GM18858 (cell line): ENCODE data around the gene MBD5.
"Not testable (repeated sequence)": the region's sequence is repeated elsewhere in the genome, so short reads cannot be mapped to it uniquely, and the experiment has no call there.

Experiments used
- ATAC-seq: cut with Tn5 transposase; IDR thresholded peaks from one replicate; pipeline ENCODE4 v1.9.1; 2021; ENCODE audit not compliant: unreplicated experiment

MBD5 gene

DNA sequence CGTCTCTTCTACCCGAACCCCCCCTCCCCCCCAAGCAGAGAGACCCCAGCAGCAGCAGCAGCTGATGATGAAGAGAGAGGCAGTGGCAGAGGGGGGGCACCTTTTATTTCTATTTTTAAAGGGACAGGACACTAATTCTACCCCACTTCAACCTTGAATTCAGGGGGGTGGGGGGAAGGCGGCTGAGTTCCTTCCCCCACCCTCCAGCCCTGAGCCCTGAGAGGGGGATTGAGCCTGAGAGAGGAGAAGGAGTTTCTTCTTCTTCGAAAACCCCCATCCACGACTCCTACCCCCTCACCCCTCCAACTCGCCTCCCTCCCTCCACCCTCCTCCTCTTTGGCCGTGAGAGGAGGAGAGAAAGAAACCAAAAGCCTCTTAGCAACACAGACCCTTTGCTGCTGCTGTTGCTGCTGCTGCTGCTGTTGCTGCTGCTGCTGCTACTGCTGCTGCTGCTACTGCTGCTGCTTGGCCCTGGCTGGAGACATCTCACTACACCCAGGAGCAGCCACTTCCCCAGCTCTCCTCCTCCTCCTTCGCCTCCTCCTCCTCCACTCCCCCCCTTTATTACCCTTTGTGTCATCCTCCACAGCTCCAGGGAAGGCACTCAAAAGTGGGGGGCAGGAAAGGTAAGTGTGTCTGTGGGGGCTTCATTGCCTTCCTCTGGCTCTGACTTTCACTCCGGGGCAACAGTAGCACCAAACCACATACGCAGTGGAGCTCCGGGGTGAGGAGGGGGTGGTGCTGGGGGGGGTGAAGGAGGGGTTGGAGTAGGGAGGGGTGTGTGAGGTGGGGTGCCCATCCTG is at the start of gene MBD5:
MBD5 (plus strand) TSS at position 33 of the 803 bp plus-strand sequence.
- ATAC-seq: peak; percentile 12

DNA sequence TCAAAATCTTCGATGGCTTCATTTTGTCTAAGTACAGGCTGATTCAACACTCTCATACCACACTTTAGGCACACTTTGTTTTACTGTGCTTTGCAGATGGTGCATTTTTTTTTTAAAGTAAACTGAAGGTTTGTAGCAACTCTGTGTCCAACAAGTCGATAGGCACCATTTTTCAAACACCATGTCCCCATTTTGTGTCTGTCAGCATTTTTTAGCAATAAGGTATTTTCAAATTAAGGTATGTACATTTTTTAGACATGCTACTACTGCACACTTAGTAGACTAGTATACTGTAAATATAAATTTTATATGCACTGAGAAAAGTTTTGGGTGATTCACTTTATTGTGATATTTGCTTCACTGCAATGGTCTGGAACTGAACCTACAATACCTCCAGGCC is 44.8 kb upstream of the MBD5 start:
- ATAC-seq: no peak

DNA sequence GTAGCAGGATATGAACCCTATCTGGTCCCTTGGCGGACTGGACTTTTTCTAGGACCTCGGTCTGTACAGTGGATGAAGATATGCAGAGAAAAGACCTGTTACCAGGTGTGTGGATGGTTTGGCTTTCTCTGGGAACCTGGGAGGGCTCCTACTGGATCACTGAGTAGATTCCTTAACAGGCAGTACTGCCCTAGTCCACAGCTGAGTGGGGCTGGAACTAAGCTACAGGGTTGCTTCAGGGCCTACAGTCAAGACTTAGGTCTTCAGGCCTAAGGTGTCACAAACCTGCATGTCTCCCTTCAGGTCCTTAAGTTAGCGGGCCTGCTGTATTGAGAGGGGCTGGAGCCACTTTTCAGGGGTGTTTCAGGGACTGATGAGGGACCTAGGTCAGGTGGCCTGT is 43.2 kb upstream of the MBD5 start:
- no peak for ATAC-seq

DNA sequence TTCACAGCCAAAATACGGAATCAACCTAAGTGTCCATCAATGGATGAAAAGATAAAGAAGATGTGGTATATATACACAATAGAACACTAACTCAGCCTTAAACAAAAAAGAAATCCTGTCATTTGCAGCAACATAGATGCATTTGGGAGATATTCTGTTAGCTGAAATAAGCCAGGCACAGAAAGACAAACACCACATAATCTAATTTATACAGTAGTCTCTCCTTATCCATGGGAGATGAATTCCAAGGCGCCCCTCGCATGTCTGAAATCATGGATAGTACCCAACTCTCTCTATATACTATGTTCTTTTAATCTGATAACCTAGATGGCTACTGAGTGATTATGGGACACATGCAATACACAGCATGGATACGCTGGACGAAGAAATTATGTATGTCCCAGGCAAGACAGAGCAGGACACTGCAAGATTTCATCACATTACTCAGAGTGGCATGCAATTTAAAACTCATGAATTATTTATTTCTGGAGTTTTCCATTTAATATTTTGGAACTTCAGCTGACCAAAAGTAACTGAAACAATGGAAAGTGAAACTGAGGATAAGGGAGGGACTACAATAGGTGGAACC is 39.9 kb upstream of the MBD5 start:
- no peak for ATAC-seq

DNA sequence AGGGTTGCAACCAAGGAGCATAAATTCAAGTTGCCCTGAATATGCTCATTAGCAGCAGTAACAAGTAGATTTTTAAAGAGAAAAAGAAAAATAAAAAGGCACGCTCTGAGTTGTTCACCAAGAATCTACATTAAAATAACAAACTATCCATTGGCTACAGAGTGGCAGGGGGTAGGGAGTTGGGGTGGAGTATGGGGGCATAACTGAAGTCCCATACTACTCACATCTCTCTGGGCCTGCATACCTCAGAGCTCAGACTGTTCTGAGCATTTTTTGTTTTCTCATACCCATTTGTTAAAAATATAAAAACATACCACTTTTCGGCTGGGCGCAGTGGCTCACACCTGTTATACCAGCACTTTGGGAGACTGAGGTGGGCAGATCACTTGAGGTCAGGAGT is 31.8 kb upstream of the MBD5 start:
- no peak for ATAC-seq

DNA sequence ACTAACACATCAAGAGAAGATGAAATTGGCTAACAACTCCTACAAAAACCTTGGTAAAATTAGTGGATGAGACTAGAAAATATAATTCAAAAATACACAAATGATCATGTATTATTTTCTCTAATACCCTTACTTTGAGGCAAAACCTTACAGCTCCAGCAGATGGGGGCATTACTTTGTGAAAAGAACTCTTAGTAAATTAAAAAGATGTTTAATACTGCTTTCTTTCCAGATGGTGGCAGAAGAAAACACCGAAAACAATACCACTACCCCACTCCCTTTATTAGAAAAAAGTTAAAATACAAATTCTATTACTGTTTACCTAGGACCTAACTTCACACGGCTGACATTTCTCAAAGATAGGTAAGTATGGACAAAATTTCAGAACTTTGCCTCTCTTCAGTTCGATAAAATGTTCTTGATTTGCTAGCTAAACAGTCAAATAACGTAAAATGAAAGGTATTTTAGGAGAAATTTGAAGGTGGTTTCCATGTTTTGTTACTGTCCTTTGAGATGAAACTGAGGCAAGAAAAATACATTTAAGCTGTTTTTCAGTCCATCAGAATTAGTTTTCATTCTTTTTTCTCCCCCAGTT is 31.0 kb upstream of the MBD5 start:
- peak; percentile 85 for ATAC-seq

DNA sequence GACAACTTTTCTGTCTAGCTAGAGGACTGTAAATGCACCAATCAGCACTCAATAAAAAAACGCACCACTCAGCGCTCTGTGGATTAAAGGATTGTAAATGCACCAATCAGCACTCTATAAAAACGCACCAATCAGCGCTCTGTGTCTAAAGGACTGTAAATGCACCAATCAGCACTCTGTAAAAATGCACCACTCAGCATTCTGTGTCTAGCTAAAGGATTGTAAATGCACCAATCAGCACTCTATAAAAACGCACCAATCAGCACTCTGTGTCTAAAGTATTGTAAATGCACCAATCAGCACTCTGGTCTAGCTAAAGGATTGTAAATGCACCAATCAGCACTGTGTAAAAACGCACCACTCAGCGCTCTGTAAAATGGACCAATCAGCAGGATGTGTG is 25.9 kb upstream of the MBD5 start:
- not testable (repeated sequence) for ATAC-seq

DNA sequence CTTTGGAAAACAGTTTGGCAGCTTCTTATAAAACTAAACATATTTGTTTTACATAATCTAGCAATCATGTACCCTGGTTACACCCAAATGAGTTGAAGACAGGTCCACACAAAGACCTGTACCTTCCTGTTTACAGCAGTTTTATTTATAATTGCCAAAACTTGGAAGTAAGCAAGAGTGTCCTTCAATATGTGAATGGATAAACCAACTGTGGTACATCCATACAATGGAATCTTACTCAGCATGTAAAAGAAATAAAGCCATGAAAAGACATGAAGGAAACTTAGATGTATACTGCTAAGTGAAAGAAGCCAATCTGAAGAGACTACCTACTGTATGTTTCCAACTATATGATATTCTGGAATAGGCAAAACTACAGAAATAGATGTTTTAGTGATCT is 24.1 kb upstream of the MBD5 start:
- no peak for ATAC-seq

DNA sequence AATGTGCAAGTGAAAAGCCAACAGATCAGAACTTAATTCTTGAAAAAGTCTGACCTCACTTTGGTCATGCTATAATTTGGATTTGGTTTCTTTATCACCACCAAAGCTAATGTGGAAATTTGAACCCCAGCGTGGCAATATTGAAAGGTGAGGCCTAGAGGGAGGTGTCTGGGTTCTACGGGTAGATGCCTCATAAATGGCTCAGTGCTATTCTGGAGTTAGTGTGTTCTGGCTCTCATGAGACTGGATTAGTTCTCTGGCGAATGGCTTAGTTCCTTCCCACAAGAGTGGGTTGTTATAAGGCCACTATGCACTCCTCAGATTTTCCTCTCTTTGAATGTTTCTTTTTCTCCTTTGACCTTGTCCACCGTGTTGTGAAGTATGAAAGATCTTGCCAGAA is 22.7 kb upstream of the MBD5 start:
- ATAC-seq: no peak

DNA sequence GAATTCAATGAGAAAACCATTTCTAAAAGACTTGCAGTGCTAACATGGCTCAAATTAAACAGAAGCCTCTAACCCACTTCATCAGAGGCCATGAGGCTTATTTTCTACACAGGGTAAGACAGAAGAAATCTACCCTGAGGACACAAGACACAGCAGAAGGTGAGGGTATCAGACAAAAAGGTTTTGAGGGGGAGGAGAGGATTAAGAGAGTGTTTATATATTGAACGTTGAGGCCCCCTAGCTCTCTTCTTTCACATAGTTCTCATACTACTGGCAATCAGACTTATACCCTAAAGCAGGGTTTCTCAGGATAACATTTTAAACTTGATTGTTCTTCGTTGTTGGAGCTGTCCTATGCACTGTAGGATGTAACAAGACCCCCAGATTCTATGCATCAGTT is 21.8 kb upstream of the MBD5 start:
- ATAC-seq: no peak

DNA sequence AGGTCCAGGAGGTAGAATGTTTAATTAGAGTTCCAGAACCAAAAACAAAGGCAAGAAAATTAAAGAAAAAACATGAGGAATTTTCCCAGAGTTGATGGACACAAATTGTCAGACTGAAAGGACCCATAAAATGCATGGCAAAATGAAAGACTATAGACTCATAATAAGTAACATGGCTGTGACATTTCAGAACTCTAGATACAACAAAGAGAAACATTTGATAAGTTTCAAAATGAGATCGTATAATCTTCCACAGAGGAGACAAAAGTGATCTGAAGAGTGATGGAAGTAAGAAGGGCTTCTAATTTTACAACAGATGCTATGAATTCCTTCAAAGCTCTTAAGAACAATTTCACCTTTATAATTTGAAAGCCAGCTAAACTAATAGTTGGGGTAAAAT is 20.8 kb upstream of the MBD5 start:
- ATAC-seq: no peak

DNA sequence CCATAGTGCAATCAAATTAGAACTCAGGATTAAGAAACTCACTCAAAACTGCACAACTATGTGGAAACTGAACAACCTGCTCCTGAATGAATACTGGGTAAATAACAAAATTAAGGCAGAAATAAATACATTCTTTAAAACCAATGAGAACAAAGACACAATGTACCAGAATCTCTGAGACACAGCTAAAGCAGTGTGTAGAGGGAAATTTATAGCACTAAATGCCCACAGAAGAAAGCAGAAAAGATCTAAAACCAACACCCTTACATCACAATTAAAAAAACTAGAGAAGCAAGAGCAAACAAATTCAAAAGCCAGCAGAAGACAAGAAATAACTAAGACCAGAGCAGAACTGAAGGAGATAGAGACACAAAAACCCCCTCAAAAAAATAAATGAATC is 18.5 kb upstream of the MBD5 start:
- ATAC-seq: not testable (repeated sequence)

DNA sequence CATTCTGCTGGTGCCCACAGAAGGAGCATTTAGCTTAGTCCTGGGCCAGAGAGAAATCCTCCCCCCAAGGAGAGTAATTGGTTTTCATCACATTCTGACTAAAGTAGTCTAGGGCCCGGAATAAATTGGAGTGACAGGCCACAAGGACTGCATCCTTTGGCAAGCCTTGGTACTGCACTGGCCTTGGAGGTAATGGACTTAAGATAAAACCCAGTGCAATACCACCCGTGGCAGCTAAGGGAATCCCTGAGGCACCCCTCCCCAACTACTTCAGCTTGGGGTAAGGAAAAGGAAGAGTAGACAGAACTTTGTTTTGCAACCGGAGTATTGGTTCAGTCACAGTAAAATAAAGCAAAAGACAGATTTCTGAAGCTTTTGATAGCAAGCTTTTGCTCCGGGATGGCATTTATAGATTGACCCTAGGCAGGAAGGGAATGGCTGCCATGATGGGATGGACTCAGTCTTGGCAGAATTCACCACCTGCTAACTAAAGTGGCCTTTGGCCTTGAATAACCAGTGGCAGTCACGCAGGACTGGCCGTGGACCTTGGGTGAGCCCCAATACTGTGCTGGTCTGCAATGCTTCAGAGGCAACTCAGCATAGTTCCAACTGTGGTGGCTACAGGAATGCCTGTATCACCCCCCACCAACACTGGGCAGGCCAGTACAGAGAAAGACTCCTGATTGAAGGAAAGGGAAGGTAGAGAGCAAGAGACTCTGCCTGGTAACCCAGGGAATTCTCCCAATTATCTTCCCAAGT is 14.5 kb upstream of the MBD5 start:
- ATAC-seq: no peak

DNA sequence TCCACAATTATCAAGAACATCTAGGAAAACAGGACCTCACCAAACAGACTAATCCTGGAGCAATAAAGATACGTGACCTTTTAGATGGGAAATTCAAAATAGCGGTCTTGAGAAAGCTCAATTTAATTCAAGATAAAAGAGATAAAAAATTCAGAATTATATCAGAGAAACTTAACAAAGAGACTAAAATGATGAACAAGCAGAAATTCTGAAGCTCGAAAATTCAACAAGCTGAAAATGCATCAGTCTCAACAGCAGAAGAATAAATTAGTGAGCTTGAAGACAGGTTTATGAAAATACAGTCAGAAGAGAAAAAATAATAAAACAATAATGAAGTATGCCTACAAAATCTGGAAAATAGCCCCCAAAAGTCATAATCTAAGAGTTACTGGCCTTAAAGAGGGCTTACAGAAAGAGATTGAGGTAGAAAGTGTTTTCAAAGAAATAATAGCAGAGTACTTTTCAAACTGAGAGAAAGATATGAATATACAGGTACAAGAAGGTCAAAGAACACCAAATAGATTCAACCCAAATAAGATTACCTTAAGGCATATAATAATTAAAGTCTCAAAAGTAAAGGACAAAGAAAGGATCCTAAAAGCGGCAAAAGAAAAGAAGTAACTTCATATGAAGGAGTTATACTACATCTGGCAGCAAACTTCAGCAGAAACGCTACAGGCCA is 13.5 kb upstream of the MBD5 start:
- ATAC-seq: no peak

DNA sequence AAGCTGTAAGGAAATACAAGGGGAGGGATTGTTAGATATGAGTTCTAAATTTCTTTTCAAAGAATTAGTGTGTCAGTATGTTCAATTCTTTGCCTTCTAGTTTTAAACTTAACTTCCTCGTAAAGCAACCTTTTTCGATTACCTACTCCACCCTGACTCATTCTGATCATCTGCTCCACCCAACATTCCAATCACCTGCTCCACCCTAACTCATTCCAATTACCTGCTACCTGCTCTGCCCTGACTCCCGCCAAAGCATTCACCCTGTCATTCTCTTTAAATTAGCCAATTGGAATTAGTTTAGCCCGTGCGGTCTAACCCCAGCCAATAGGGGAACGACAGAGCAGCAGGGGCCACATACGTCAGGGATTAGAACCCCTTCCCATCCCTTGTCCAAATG is 12.5 kb upstream of the MBD5 start:
- not testable (repeated sequence) for ATAC-seq

DNA sequence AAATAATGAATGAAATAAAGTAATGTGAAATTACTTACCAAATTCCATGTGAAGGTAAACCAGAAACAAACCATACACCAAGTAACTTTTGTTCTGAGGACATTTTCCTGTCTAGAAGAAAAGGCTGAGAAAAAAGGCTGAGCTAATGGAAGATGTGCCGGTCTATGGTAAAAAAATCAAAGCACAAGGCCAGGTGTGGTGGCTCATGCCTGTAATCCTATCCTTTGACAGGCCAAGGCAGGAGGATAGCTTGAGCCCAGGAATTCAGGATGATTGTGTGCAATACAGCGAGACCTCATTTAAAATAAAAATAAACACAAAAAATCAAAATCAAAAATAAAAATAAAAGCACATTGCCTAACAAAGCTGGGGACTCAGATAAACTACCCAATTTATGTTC is 7.0 kb upstream of the MBD5 start:
- no peak for ATAC-seq

DNA sequence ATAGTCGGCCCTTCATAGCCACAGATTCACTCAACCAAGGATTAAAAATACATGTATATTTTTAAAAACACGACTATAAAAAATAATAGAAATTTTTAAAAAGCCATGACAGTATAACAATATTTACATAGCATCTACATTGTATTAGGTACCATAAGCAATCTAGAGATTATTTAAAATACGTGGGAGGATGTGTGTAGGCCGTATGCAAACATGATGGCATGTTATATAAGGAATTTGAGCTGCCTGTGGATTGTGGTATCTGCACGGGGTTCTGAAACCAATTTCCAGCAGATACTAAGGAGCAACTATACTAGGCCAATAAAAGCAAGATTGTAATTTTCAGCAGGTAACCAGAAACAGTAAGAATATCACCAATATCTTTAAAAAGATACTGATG is 6.3 kb upstream of the MBD5 start:
- no peak for ATAC-seq

DNA sequence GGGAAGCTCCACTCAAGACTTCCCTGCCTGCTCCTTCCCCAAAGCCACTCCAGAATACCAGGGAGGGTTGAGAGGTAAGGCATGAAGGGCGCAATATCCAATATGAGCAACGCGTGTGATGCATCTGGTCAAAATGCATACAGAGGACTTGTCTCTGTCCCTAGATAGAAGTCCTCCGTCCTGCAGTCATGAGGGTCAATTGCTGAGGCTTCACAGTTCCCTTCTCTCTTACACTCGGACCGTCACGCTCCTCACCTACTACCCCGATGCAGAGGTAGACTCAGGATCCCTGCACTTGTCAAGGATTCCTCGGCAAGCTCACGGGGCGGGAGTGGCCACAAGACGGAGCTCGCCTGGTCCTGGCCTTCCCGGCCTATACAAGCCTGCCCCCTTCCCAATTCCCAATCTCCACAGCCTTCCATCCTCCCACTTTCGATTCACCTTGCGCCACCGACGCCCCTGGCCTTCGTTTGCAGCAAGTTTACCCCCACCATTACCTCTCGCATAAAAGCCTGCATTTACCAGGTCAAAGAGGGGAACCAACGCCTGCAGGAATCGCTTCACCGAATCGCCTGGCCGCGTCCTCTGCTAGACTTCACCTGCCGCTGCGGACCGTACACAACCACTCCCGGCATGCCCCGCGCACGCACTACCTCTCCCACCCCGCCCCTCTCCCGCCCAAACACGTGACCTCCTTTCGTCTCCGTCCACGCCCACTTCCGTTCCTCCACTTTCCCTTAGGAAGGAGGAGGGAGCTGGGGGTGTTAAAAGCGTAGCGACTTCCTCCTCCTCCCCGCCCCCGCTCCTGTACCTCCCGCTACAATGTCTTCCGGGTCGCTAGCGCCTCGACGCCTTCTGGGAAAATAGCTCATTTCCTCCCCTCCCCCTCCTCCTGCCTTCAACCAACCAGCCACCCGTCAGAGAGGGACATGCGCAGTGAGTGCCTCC is 506 bp upstream of the MBD5 start, which contains the start of gene ORC4:
ORC4 (minus strand) TSS at position 627 of the 948 bp plus-strand sequence. CDS start 44,779 bp downstream, outside the sequence.
- peak; percentile 59 for ATAC-seq

DNA sequence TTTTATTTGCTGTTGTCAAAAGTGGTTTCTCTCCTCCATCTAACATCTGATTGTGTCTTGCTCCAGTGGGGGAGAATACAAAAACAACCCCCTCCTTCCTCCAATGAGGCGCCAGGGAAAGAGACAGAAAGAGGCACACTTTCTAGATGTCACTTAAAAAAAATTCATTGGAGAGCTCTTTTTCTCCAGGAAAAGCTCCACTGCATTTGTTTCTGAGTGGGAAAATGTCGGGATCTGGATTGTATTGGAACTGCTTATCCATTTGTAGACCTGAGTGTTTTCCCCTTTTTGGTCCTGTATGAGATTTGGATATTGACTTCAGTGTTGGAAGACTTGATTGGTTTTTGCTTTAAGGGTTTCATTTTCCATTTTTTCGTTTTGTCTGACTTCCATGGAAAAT is 995 bp downstream of the MBD5 start:
- ATAC-seq: no peak

DNA sequence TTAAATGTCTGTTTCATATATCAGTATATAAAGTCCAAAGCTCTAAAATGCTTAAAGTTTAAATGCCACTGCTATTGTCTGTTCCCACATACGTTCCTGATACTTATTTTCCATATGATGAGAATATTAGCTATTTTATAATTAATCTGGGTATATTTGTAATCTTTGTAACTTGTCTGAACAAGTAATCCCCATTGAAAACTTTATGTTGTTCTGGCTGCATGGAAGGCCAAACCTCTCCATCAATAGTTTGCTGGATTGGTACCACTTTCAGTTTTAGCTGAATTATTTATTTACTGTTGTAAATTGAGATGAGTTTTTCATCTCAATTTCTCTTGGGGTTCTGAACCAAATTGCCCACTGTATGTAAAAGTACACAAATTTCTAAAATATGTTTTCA is 1.5 kb downstream of the MBD5 start:
- no peak for ATAC-seq
